ENCODE results near the gene DLL4. TPM values are rescaled to one million over a fixed set of nuclear protein-coding genes. Genes with fewer than 3 reads are reported as not detected.

DLL4 gene
- total RNA-seq = 18.6 and 43.9 TPM in 2 replicates

DNA sequence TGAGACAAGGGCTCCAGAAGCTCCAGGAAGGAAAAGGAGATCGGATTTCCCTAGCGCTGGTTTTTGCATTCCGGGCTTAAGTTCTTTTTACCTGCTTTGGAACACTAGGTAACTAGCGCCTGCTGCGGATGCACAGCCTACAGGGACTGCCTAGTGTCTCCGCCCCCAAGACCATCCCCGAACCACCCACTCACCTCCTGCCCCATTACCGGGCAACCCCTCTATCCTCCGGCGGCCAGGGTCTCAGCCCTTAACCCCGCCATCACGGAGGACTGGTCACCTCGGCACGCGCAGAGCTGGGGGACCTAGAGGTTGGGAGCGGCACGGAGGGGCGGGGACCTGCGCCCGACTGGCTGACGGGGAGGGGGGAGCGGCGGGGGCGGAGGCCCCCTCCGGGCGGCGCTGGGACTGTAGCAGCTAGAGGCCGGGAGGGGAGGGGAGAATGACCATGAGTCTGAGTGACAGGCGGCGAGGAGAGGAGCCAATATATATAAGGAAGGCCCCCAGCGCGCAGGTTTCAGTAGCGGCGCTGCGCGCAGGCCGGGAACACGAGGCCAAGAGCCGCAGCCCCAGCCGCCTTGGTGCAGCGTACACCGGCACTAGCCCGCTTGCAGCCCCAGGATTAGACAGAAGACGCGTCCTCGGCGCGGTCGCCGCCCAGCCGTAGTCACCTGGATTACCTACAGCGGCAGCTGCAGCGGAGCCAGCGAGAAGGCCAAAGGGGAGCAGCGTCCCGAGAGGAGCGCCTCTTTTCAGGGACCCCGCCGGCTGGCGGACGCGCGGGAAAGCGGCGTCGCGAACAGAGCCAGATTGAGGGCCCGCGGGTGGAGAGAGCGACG, at the start of gene DLL4:
TSS of gene DLL4 (plus strand) at position 520 of the 839 bp plus-strand sequence. CDS start 329 bp downstream, outside the sequence.
- DNase-seq (ENCODE audit: low read depth, low spot score) = peak; percentile 82

DNA sequence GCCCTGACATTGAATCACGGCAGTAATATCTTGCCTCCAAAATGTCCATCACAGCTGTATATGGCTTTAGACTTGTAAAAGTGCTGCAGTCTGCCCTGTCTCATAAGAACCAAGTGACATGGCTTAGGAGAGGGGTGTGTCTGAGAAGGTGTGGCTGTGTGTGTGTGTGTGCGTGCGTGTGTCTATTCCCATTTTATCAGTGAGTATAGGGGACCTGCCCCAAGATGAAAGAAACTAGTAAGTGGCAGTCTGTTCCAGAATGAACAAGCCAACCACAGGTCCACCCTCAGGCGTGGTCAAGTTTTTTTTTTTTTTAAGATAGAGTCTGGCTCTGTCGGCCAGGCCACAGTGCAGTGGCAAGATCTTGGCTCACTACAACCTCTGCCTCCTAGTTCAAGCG, 49.5 kb upstream of the DLL4 start:
- DNase-seq (ENCODE audit: low read depth, low spot score) = no peak

DNA sequence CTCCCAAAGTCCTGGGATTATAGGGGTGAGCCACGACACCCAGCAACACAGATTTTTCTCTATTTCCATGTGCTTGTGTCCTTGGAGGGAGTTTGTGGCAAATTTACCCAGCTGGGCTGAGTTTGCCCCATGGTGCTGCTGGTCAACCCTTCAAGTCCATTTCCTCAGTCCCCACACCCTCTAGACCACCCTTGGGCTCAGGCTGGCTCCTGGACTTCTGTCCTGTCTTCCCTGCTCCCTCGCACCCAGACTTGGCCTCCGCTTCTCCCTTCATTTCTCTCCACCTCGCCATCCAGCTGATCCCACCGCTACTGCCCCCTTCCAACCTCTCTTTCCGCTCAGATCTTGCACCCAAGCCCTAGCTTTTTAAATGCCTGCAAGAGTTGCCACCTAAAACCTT, 47.8 kb upstream of the DLL4 start:
- DNase-seq (ENCODE audit: low read depth, low spot score) = no peak

DNA sequence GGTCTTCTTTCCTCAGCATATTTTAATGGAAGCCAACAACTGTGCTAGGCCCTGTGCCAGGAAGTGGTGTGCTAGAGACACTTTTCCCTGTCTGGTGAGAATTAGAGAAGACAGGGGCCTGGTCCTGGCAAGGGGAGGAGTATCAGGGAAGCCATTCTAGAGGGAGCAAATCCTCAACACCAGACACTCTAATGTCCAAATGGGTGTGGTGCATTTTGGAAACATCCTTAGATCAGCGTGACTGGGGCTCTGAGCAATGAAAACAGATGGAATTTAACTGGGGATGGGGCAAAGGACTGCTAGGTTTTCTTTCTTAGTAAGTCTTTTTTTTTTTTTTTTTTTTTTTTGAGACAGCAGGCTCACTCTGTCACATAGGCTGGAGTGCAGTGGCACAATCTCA, 42.6 kb upstream of the DLL4 start:
- DNase-seq (ENCODE audit: low read depth, low spot score) = no peak

DNA sequence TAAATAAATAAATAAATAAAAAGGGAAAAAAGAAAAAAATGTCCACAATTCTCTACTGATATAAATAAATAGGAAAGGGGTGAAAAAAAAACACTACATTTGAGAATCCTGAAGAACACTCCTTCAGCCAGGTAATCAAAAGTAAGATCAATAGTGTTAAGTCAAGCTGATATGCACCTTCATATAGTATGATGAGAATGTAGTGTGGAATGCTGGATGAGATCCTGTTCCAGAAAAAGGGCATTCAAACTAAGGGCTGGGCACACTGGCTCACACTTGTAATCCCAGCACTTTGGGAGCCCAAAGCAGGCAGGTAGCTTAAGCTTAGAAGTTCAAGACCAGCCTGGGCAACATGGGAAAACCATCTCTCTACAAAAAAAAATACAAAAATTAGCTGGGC, 40.0 kb upstream of the DLL4 start:
- DNase-seq (ENCODE audit: low read depth, low spot score) = no peak

DNA sequence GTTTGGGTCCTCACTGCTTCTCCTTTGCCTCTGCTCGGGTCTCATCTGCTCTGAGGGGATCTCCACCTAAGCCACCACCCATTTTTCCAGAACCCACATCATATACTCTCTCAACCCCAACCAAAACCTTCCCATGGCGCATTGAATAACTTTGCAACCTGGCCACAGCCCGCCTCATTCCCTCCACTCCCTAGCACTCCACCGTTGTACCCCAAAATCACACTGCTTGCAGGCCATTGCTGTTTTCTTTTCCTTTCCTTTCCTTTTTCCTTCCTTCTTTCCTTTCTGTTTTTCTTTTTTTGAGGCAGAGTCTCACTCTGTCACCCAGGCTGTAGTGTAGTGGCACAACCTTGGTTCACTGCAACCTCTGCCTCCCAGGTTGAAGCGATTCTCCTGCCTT, 38.0 kb upstream of the DLL4 start:
- DNase-seq (ENCODE audit: low read depth, low spot score) = no peak

DNA sequence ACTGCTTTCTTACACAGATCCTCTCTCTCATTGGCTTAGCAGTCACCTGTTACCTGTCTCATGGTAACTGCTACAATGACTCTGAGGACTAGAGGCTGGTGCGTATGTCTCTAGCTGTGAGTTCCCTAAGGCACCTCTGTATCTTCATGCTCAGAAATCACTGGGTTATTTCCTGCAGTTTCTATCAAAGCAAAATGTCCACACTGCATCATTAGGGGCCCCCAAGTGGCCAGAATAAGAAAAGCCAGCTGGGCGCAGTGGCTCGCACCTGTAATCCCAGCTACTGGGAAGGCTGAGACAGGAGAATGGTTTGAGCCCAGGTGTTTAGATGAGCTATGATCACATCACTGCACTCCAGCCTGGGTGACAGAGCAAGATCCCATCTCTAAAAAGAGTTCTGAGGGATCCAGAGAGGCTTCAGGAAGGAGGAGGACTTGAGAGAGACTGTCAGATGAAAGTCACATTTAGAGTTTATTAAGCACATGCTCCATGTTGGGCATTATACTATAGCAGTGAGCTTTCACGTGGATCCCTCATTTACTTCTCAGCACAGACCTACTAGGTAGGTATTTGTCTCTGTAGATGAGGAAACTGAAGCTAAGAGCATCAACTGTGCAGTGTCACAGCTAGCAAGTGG, 37.2 kb upstream of the DLL4 start:
- DNase-seq (ENCODE audit: low read depth, low spot score) = no peak

DNA sequence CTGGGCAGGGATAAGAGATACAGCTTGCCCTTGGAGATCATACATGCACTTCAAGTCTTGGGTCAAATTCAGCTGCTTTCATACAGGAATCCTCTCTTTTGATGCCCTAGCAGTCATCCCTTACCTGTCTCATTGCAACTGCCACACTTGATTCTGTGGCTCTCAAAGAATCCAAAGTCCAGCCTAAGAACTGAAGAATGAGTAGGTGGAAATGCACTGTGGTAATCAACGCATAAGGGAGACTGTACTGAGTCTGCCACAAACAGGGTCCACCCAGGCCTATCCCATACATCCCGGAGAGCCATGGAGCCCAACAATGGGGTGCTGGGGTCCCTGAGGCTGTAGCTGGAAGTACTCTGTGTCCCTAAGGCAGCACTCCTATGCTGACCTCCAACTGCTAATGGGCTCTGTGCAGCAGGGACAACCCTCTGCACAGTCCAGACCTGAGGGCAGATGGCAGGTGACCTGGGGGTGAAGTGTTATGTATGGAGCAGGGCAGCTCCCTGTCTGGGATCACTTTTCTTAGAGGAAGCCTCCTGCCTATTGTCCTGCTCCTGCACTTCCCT, 36.6 kb upstream of the DLL4 start:
- DNase-seq (ENCODE audit: low read depth, low spot score) = no peak

DNA sequence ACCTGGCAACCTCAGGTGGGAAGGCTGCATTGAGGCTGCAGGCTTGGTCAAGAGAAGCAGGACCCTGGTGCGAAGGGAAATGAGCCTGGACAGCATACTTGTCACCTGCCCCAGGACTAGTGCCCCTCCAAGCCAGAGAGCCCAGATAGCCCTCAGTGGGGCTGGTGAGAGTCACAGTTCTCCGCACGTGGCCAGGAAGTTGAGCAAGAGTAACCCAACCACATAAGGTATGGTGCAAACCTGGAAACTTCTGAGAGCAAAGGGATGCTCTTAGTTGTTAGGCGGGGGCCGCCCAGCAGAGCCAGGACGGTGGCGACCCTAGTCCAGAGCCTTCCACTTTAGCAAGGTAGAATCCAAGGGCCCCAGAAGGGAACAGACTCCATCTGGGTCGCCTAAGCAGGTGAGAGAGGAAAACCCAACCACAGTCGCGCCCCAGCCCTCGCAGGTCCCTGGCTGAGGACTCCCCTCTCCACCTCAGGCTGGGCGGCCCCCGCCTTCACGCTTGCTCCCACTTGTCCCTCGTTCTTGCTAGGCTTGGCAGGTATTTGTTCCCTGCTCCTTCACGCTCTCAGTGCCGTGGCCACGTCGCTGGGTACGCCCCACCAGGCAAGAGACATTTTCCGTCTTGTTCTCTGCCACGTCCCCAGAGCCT, 36.0 kb upstream of the DLL4 start:
- no peak for DNase-seq (ENCODE audit: low read depth, low spot score)

DNA sequence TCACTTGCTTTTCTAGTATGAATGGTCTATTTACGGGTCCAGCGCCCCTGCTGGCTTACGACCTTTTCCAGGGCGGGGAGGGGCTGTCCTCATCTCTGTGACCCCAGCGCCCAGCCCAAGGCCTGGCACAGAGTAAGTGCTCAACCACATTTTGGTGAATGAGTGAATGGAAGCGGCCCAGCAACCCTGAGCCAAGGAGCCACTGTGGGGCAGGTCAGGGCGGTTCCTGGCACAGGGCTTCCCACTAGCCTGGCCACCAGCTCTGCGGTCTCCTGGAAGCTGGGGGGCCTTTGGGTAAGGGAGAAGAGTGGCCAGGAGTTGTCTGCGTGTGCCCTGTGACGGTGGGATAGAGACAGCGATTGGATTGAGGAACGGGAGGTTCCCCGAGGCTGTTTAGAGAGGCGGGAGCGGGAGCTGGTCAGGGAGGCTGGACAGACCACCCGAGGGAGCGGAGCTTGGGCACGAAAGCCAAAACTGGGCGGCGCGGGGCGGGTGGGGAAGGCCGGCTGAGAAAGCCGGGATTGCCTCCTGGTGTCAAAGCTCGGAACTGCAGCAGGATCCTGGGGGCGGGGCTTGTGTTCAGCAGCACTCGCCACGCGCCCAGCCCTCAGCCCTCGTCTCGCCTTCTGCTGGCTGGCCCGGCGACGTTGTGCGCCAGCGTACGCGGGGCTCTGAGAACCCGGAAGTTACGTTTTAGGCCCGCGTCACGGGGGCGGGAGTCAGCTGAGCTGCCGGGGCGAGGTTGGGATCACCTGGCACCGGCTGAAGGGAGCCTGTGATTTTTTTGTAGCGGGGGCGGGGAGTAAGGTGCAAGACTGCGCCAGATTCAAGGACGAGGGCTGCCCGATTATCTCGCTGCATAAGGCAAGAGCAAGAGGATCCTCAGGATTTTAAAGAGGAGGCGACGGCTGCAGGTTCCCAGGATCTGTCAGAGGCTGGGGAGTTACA, 35.1 kb upstream of the DLL4 start, which contains the start of gene VPS18:
TSS of gene VPS18 (plus strand) at position 718 of the 948 bp plus-strand sequence. CDS start 319 bp downstream, outside the sequence.
- DNase-seq (ENCODE audit: low read depth, low spot score) = peak; percentile 87

DNA sequence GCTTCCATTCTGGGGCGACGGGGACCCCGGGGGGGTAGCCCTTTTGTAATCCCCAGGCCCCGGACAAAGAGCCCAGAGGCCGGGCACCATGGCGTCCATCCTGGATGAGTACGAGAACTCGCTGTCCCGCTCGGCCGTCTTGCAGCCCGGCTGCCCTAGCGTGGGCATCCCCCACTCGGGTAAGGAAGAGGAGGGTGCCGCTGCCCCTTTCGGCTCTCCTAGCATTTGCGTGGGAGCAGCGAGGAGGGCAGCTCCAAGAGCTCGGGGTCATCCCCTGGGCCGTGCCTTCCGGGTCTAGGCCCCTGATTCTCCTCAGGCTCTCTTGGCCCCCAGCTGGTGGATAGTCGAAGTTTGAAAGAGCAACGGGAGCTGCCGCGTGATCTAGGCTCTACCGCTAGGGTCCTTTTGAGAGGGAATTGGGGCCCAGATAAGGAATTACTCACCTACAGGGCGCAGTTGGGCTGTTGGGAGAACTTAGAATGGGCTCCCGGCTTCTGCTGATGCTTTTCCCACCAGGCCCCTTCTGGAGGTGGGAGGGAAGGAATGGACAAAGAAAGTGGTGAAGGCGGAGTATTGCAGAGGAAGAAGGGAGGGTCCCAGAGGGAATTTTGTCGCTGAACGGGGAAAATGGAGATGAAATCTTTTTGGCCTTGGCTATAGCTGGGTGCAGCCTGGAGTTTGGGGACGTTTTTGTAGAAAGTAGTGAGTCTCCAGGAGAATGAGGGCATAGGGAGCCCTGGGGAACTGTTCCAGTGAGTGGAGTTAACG, 34.3 kb upstream of the DLL4 start:
- no peak for DNase-seq (ENCODE audit: low read depth, low spot score)

DNA sequence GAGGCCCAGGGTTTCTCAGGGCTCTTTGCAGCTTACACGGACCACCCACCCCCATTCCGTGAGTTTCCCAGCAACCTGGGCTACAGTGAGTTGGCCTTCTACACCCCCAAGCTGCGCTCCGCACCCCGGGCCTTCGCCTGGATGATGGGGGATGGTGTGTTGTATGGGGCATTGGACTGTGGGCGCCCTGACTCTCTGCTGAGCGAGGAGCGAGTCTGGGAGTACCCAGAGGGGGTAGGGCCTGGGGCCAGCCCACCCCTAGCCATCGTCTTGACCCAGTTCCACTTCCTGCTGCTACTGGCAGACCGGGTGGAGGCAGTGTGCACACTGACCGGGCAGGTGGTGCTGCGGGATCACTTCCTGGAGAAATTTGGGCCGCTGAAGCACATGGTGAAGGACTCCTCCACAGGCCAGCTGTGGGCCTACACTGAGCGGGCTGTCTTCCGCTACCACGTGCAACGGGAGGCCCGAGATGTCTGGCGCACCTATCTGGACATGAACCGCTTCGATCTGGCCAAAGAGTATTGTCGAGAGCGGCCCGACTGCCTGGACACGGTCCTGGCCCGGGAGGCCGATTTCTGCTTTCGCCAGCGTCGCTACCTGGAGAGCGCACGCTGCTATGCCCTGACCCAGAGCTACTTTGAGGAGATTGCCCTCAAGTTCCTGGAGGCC, 29.5 kb upstream of the DLL4 start:
- DNase-seq (ENCODE audit: low read depth, low spot score) = no peak

DNA sequence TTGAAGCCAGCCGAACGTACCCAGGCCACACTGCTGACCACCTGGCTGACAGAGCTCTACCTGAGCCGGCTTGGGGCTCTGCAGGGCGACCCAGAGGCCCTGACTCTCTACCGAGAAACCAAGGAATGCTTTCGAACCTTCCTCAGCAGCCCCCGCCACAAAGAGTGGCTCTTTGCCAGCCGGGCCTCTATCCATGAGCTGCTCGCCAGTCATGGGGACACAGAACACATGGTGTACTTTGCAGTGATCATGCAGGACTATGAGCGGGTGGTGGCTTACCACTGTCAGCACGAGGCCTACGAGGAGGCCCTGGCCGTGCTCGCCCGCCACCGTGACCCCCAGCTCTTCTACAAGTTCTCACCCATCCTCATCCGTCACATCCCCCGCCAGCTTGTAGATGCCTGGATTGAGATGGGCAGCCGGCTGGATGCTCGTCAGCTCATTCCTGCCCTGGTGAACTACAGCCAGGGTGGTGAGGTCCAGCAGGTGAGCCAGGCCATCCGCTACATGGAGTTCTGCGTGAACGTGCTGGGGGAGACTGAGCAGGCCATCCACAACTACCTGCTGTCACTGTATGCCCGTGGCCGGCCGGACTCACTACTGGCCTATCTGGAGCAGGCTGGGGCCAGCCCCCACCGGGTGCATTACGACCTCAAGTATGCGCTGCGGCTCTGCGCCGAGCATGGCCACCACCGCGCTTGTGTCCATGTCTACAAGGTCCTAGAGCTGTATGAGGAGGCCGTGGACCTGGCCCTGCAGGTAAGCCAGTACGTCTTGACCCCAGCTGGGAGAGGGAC, 28.7 kb upstream of the DLL4 start:
- DNase-seq (ENCODE audit: low read depth, low spot score) = no peak

DNA sequence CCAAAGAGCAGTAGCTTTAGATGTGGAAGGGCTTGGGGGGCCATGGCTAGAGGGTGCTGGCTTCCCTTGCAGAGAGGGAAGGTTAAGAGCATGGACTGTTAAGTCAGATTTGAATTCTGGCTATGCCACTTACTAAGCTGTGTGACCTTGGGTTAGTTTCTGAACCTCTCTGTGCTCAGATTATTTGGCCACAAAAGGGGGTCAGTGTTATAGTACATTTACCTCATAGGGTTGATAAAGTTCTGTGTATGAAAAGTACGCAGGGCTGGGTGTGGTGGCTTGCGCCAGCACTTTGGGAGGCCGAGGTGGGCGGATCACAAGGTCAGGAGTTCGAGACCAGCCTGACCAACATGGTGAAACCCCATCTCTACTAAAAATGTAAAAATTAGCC, 28.1 kb upstream of the DLL4 start:
- no peak for DNase-seq (ENCODE audit: low read depth, low spot score)

DNA sequence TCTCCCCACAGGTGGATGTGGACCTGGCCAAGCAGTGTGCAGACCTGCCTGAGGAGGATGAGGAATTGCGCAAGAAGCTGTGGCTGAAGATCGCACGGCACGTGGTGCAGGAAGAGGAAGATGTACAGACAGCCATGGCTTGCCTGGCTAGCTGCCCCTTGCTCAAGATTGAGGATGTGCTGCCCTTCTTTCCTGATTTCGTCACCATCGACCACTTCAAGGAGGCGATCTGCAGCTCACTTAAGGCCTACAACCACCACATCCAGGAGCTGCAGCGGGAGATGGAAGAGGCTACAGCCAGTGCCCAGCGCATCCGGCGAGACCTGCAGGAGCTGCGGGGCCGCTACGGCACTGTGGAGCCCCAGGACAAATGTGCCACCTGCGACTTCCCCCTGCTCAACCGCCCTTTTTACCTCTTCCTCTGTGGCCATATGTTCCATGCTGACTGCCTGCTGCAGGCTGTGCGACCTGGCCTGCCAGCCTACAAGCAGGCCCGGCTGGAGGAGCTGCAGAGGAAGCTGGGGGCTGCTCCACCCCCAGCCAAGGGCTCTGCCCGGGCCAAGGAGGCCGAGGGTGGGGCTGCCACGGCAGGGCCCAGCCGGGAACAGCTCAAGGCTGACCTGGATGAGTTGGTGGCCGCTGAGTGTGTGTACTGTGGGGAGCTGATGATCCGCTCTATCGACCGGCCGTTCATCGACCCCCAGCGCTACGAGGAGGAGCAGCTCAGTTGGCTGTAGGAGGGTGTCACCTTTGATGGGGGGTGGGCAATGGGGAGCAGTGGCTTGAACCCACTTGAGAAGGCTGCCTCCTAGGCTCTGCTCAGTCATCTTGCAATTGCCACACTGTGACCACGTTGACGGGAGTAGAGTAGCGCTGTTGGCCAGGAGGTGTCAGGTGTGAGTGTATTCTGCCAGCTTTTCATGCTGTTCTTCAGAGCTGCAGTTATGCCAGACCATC, 26.3 kb upstream of the DLL4 start:
- no peak for DNase-seq (ENCODE audit: low read depth, low spot score)

DNA sequence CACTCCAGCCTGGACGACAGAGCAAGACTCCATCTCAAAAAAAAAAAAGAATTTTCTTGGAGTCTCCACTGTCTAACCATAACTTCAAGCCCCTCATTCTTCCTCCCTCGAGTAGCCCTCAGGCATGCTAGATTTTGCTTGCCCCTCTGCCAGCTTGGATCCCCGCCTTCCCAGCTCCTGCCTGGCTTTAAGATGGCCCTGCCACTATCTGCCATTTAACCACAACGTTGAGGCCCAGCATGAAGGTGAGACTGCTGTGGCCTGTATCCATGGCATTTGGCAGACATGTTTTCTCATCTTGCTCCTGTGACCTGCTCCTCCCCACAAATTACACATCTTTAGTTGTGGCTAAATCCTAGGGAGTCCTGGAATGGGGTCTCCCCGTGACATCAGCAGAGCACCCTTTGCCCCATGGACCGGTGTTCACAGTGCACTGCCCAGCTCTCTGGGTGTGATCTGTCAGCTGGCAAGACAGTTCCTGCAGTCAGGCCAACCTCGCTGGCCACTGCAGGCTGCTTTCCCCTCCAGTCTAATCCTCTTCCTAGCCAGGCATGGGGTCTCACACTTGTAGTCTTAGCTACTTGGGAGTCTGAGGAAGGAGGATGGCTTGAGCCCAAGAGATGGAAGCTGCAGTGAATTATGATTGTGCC, 24.5 kb upstream of the DLL4 start:
- no peak for DNase-seq (ENCODE audit: low read depth, low spot score)
